ENCODE data around the gene MICU1.
"Not testable (repeated sequence)": the region's sequence is repeated elsewhere in the genome, so short reads cannot be mapped to it uniquely, and the experiment has no call there.

GRCh38 chr10:72326665-72327603 lies 298.9 kb downstream of the MICU1 start:
- not testable (repeated sequence) for TF ChIP-seq EZH2phosphoT487 (IDR thresholded peaks at IDR 0.05; ENCODE audit: borderline replicate concordance, low read depth, low read length)
- TF ChIP-seq, protein P1, sequence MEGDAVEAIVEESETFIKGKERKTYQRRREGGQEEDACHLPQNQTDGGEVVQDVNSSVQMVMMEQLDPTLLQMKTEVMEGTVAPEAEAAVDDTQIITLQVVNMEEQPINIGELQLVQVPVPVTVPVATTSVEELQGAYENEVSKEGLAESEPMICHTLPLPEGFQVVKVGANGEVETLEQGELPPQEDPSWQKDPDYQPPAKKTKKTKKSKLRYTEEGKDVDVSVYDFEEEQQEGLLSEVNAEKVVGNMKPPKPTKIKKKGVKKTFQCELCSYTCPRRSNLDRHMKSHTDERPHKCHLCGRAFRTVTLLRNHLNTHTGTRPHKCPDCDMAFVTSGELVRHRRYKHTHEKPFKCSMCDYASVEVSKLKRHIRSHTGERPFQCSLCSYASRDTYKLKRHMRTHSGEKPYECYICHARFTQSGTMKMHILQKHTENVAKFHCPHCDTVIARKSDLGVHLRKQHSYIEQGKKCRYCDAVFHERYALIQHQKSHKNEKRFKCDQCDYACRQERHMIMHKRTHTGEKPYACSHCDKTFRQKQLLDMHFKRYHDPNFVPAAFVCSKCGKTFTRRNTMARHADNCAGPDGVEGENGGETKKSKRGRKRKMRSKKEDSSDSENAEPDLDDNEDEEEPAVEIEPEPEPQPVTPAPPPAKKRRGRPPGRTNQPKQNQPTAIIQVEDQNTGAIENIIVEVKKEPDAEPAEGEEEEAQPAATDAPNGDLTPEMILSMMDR (conservative IDR thresholded peaks at IDR 0.05; ENCODE audit: low read length): not testable (repeated sequence)

Data from OCI-LY7 (cell line).